Fibroblast of mammary gland (primary cell): ENCODE measurements around the gene C16orf74.

Experiments used
- DNase-seq: peaks from one replicate; pipeline ENCODE4 v3.0.0-alpha.2; 2010; ENCODE audit warnings: low read depth
- H3K4me3 ChIP-seq: 2 replicates; pipeline ENCODE4 v1.5.1; 2011; ENCODE audit warnings: low read depth, mild to moderate bottlenecking, low read length, moderate library complexity; ENCODE audit not compliant: control insufficient read depth
- TF ChIP-seq, protein P1 (sequence below): conservative IDR thresholded peaks from 2 replicates; pipeline ENCODE4 v1.5.1; 2011; ENCODE audit warnings: low read depth, low read length, inconsistent platforms; ENCODE audit not compliant: control insufficient read depth, insufficient read depth

C16orf74 gene

DNA sequence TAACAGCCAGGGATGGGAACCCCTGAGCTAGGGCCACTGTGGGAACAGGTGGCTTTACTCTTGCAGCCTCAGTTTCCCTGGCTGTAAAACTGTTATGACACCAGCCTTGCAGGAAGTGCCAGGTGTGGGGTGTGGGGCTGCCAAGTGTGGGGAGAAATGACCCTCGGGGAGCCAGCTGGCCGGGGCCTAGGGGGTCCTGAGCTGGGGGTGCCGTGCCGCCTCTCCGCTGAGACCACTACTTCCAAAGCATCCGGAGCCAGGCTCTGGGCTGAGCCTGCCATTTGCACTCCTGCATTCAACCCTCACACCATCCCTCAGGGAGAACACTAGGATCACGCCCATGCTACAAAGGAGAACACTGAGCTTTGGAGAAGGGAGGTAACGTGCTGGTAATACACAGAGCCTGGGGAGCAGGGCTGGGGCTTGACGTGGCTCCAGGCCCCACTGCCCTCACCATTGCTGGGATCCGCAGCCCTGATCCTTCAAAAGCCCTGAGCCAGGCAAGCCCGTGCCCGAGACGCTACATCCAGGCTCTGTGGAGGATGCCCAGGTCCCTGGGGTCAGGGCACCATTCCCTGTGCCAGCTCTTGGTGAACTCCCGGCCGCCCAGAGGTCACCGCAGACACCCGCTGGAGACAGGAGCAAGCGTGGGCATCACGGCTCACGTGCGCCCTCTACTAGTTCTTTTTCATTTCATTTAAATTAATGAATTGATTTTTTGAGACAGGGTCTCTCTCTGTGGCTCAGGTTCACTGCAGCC lies 33.3 kb downstream of the C16orf74 start:
- no peak overlapping the region for H3K4me3 ChIP-seq
- DNase-seq, result peak; percentile 60
- TF ChIP-seq, protein P1, sequence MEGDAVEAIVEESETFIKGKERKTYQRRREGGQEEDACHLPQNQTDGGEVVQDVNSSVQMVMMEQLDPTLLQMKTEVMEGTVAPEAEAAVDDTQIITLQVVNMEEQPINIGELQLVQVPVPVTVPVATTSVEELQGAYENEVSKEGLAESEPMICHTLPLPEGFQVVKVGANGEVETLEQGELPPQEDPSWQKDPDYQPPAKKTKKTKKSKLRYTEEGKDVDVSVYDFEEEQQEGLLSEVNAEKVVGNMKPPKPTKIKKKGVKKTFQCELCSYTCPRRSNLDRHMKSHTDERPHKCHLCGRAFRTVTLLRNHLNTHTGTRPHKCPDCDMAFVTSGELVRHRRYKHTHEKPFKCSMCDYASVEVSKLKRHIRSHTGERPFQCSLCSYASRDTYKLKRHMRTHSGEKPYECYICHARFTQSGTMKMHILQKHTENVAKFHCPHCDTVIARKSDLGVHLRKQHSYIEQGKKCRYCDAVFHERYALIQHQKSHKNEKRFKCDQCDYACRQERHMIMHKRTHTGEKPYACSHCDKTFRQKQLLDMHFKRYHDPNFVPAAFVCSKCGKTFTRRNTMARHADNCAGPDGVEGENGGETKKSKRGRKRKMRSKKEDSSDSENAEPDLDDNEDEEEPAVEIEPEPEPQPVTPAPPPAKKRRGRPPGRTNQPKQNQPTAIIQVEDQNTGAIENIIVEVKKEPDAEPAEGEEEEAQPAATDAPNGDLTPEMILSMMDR, result peak; percentile 50

DNA sequence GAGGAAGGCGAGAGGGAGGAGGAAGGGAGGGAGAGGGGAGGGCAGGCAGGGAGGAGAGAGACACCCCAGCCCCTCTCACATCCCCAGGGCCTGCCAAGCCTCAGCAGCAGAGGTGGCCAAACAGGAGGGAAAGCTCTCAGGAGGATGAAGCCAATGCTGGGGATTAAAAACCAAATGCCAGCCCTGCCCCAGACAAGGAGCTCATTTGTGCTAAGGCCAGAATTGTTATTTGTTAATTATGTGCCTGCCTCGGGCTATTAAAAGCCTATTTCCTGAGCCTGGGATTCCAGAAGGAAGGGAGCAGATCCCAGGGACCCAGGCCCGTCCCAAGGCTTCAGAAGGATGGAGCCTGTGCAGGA lies 34.2 kb downstream of the C16orf74 start:
- no peak overlapping the region for H3K4me3 ChIP-seq
- DNase-seq, result no peak
- TF ChIP-seq, protein P1, result no peak

DNA sequence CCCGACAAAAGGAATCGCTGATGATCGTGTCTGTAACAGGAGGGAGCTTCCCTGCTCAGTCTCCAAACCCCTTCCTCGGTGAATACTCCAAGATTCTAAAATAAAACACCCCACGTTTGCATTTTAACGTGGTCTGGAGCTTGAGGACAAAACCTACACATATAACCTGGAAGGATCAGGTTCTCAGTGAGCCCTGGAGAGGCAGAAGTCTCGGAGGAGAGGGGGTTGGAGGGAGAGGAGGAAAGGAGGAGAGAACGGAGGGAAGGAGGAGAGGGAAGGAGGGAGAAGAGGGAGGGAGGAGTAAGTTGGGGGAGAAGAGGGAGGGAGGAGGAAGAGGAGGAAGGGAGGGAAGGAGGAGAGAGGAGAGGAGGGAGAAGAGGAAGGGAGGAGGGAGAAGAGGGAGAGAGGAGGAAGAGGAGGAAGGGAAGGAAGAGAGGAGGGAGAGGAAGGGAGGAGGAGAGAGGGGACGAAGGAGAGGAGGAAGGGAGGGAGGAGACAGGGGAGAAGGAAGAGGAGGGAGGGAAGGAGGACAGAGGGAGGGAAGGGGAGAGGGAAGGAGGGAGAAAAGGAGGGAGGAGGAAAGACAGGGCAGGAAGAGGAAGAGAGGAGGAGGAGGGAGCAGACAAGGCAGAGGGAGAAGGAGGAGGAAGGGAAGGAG lies 34.7 kb downstream of the C16orf74 start:
- no peak overlapping the region for H3K4me3 ChIP-seq
- DNase-seq, result no peak
- TF ChIP-seq, protein P1, result no peak

DNA sequence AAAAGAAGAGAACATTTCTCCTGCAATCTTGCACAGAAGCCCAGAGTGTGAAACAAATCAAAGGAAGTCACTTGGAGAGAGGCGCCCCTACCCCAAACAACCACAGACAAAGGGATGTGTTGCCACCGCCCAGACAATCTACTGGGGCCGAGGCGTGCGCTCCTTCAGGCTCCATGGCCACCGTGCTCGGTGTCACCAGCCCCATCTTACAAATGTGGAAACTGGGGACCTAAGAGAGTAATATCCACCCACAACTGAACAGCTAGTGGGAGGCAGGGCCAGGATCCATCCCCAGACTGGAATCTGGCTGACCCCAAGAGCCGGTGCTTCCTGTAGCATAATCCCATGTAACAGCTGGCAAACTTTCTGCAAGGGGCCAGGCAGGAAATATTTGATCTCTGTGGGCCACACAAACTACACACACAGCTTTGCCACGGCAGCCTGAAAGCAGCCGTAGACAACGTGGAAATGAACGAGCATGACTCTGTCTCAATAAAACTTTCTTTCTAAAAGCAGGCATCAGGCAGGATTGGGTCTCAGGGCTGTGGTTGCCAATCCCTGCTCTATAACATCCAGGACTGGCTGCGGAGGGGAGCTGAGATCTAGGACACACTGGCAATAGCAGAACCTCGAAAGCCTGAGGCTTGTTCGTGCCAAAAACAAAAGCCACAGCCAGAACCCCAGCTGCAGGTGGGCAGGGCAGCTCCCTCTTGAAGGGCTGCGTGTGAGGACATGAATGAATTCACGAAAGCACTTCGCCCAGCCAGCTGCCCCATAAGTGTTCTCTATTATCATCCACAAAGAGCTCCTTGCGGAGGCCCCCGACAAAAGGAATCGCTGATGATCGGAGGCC lies 35.5 kb downstream of the C16orf74 start:
- TF ChIP-seq, protein P1, result no peak
- DNase-seq, result no peak
- no peak overlapping the region for H3K4me3 ChIP-seq

DNA sequence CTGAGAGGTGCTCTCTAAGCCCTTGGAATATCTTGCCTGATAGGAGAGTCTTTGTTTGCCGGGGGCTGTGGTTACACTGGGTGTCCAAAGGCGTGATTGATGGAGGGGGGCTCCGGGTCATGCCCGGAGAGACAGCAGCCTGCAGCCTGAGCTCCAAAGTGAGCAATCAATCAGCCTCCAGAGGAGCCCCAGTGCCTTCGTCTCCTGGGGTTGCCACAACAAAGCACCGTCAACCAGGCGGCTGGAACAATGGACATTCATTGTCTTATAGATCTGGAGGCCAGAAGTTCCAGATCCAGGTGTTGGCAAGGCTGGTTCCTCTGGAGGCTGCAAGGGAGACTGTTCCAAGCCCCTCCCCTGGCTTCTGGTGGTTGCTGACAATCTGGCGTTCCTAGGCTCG lies 38.1 kb downstream of the C16orf74 start:
- H3K4me3 ChIP-seq, result no peak overlapping the region
- TF ChIP-seq, protein P1, result no peak
- no peak for DNase-seq

DNA sequence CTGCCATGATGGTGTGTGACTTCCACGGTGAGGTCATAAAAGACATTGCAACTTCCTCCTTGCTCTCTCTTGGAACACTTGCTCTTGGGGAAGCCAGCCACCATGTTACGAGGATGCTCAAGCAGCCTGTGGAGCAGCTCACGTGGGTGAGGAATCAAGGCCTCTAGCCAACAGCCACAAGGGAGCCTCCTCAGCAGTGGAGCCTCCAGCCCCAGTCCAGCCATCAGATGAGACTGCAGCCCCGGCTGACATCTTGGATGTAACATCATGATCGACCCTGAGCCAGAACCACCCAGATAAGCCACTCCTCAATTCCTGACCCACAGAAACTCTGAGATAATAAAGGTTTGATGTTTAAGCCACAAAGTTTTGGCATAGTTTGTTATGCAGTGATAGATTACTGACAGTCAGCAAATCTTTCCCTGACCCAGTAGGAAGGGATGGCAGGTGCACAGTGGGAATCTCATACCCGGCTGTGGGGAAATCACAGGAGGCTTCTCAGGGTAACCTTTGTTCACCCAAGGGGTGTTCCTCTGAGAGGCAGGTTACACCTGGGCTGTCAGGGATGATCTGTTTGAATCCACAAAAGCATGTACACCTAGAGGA lies 38.8 kb downstream of the C16orf74 start:
- no peak overlapping the region for H3K4me3 ChIP-seq
- no peak for DNase-seq
- TF ChIP-seq, protein P1, result no peak
